Loucy (cell line): ENCODE results near the gene RHEBL1.

Experiments
- H2AFZ ChIP-seq: fragments of 200-600 bp; sonication (generic); 2 replicates; pipeline ENCODE4 v1.6.0; 2016; ENCODE audit warnings: antibody characterized with exemption, mild to moderate bottlenecking, low read length, moderate library complexity
- H3F3A ChIP-seq: fragments of 200-600 bp; 2 replicates; pipeline ENCODE4 v1.6.0; 2016; ENCODE audit warnings: antibody characterized with exemption, low read depth, mild to moderate bottlenecking
- H3K27me3 ChIP-seq: fragments of 200-600 bp; sonication (generic); 2 replicates; pipeline ENCODE4 v1.6.1; 2014; ENCODE audit warnings: low read length, mild to moderate bottlenecking; ENCODE audit not compliant: insufficient read depth, poor library complexity, severe bottlenecking
- H3K36me3 ChIP-seq: fragments of 200-600 bp; sonication (generic); 2 replicates; pipeline ENCODE4 v1.6.1; 2016; ENCODE audit warnings: low read length; ENCODE audit not compliant: insufficient read depth
- H3K4me1 ChIP-seq: fragments of 200-600 bp; sonication (generic); 2 replicates; pipeline ENCODE4 v1.5.1; 2014; ENCODE audit warnings: low read length, mild to moderate bottlenecking; ENCODE audit not compliant: insufficient read depth, poor library complexity, severe bottlenecking
- H3K4me2 ChIP-seq: fragments of 200-600 bp; sonication (generic); 2 replicates; pipeline ENCODE4 v1.6.0; 2014; ENCODE audit warnings: antibody characterized with exemption, low read length, low read depth, mild to moderate bottlenecking; ENCODE audit not compliant: poor library complexity, severe bottlenecking
- H3K4me3 ChIP-seq: fragments of 200-600 bp; sonication (generic); 2 replicates; pipeline ENCODE4 v1.5.1; 2014; ENCODE audit warnings: low read length, mild to moderate bottlenecking, mixed read lengths; ENCODE audit not compliant: poor library complexity, severe bottlenecking
- H3K79me2 ChIP-seq: fragments of 200-600 bp; sonication (generic); 2 replicates; pipeline ENCODE4 v1.6.1; 2014; ENCODE audit warnings: low read length; ENCODE audit not compliant: insufficient read depth
- H3K9ac ChIP-seq: fragments of 200-600 bp; sonication (generic); 2 replicates; pipeline ENCODE4 v1.6.0; 2014; ENCODE audit warnings: mild to moderate bottlenecking, low read depth, low read length, moderate library complexity; ENCODE audit not compliant: poor library complexity, severe bottlenecking
- H3K9me2 ChIP-seq: fragments of 200-600 bp; sonication (generic); replicated peaks from 2 replicates; pipeline ENCODE4 v1.6.1; 2016; ENCODE audit warnings: low read depth, low read length, mixed read lengths
- H3K9me3 ChIP-seq: fragments of 200-600 bp; sonication (generic); 2 replicates; pipeline ENCODE4 v1.6.1; 2014; ENCODE audit warnings: mild to moderate bottlenecking, antibody characterized with exemption, low read length, low read depth; ENCODE audit not compliant: insufficient read depth
- H4K20me1 ChIP-seq: fragments of 200-600 bp; sonication (generic); 2 replicates; pipeline ENCODE4 v1.6.0; 2014; ENCODE audit warnings: antibody characterized with exemption, low read length, mild to moderate bottlenecking; ENCODE audit not compliant: insufficient read depth, poor library complexity, severe bottlenecking
- EZH2phosphoT487 ChIP-seq: fragments of 200-600 bp; IDR thresholded peaks from 2 replicates; pipeline ENCODE4 v1.6.1; 2018; ENCODE audit warnings: antibody characterized with exemption, mild to moderate bottlenecking, moderate library complexity, borderline replicate concordance
- TF ChIP-seq, protein P1 (sequence below): fragments of 200-600 bp; sonication (generic); conservative IDR thresholded peaks from 2 replicates; pipeline ENCODE4 v1.5.1; 2014; ENCODE audit warnings: mild to moderate bottlenecking, antibody characterized with exemption, low read length

The RHEBL1 gene

DNA sequence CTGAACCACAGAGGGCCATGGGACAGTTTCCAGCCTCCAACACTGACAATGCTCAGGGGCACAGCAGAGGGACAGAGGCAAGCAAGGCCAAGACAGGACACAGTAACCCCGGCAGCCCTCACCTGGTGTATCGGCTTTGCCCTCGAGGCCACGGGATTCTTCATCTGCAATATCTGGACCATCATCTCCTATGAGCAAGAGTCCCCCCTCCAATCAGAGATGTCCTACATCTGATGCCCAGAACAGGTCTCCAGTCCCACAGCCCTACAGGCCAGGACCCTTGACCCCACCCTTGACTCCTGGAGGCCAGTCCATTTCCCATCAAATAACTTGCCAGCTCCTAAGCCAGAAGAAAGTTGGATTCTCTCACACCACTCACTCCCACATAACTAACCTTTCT is 26.5 kb downstream of the RHEBL1 start:
- H3K79me2 ChIP-seq, result no peaks in the 10 kb centered on the region
- H3K4me3 ChIP-seq, result no peak overlapping the region
- no peaks in the 10 kb centered on the region for H3K27me3 ChIP-seq
- no peak for TF ChIP-seq EZH2phosphoT487
- peaks cover 96% of the 10 kb centered on the region; the same call in 1 of the 2 replicates for H3K36me3 ChIP-seq
- H3K4me2 ChIP-seq, result no peak overlapping the region
- no peaks in the 10 kb centered on the region for H3K9me2 ChIP-seq
- H3K4me1 ChIP-seq, result no peaks in the 10 kb centered on the region
- H3K9me3 ChIP-seq, result no peaks in the 10 kb centered on the region
- H2AFZ ChIP-seq, result no peak overlapping the region
- no peaks in the 10 kb centered on the region for H3F3A ChIP-seq
- H4K20me1 ChIP-seq, result peaks cover 9% of the 10 kb centered on the region
- no peak overlapping the region for H3K9ac ChIP-seq

DNA sequence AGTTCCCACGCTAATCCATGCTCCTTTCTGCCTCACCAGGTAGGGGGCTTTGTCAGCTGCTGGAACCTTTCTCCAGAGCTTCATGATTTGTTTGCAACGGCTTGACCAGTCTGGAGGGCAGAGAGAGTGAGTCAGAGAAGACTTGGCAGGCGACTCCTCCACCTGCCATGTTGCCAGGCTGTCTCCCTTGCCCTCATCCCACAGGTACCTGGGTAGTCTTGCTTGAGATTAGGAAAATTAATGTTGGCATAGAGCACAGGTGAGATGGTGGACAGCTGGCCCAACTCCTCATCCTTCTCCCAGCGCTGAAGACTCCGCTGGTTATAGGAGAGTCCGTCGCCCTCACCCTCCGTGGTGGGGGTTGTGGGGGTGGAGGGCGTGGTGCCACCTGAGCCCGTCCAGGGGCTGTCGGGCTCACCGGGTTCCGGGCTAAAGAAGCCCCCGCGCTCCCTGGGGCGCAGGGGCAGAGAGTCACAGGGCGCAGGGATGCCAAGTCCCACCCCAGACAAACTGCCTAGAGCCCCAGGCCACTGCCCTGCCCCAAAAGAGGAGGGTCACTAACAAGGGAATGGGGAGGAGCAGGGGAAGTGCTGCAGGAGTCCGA is 27.8 kb downstream of the RHEBL1 start:
- H3F3A ChIP-seq, result no peaks in the 10 kb centered on the region
- H3K9me2 ChIP-seq, result no peaks in the 10 kb centered on the region
- peaks cover 9% of the 10 kb centered on the region for H4K20me1 ChIP-seq
- H3K4me1 ChIP-seq, result no peaks in the 10 kb centered on the region
- no peak overlapping the region for H3K4me2 ChIP-seq
- no peak overlapping the region for H2AFZ ChIP-seq
- peaks cover 96% of the 10 kb centered on the region; the same call in 1 of the 2 replicates for H3K36me3 ChIP-seq
- H3K9me3 ChIP-seq, result no peaks in the 10 kb centered on the region
- H3K9ac ChIP-seq, result no peak overlapping the region
- no peaks in the 10 kb centered on the region for H3K27me3 ChIP-seq
- no peaks in the 10 kb centered on the region for H3K79me2 ChIP-seq
- TF ChIP-seq, protein P1, sequence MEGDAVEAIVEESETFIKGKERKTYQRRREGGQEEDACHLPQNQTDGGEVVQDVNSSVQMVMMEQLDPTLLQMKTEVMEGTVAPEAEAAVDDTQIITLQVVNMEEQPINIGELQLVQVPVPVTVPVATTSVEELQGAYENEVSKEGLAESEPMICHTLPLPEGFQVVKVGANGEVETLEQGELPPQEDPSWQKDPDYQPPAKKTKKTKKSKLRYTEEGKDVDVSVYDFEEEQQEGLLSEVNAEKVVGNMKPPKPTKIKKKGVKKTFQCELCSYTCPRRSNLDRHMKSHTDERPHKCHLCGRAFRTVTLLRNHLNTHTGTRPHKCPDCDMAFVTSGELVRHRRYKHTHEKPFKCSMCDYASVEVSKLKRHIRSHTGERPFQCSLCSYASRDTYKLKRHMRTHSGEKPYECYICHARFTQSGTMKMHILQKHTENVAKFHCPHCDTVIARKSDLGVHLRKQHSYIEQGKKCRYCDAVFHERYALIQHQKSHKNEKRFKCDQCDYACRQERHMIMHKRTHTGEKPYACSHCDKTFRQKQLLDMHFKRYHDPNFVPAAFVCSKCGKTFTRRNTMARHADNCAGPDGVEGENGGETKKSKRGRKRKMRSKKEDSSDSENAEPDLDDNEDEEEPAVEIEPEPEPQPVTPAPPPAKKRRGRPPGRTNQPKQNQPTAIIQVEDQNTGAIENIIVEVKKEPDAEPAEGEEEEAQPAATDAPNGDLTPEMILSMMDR, result no peak
- TF ChIP-seq EZH2phosphoT487, result no peak
- H3K4me3 ChIP-seq, result no peak overlapping the region

DNA sequence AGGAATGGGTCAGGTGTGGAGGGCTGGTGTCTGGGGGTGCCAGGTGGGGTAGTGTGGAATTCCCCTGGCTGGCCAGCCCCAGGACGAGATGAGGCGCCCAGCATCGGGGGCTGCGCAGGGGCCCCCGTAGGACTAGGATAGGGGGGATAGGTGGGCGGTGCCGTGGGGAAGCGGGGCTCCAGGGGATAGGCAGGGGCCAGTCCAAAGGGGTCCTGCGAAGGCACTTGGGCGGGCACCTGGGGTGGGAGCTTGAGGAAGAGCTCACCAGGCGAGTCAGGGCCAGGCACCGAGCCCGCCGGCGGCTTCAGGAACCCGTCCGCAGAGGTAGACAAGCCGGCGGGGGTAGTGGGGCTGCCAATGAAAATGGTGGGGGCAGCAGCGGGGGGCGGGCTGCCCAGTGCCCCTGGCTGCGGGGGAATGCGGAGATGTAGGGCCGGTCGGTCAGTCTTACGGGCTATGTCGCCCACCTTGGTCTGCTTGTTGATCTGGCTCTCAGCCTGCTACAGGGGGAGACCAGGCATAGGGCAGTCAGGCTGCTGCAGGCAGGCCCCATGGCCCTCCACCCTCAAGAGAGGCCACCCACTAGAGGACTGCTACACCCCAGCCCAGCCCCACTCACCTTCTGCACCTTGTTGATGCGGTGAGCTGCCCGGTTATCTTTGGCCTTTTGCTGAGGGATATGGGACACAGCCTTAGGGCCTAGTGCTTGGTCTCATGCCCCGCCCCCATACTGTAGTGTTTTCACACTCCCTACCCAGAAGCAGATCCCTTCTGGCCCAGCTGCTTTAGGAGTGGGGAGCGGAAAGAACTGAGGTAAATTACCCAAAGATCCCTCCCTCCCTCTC is 28.5 kb downstream of the RHEBL1 start:
- no peak overlapping the region for H3K4me3 ChIP-seq
- TF ChIP-seq, protein P1, result no peak
- no peak for TF ChIP-seq EZH2phosphoT487

More for the DNA sequence above, 28.5 kb downstream of the RHEBL1 start:
- H3K27me3 ChIP-seq, result no peaks in the 10 kb centered on the region
- H3K9ac ChIP-seq, result no peak overlapping the region
- peaks cover 96% of the 10 kb centered on the region; the same call in 1 of the 2 replicates for H3K36me3 ChIP-seq
- H3K4me2 ChIP-seq, result no peak overlapping the region
- H3K79me2 ChIP-seq, result no peaks in the 10 kb centered on the region
- peaks cover 9% of the 10 kb centered on the region for H4K20me1 ChIP-seq
- no peaks in the 10 kb centered on the region for H3F3A ChIP-seq
- H2AFZ ChIP-seq, result no peak overlapping the region
- no peaks in the 10 kb centered on the region for H3K4me1 ChIP-seq
- H3K9me3 ChIP-seq, result no peaks in the 10 kb centered on the region
- no peaks in the 10 kb centered on the region for H3K9me2 ChIP-seq
